Kidney glomerular epithelial cell (primary cell): ENCODE data around the gene COL6A2.
"Not testable (repeated sequence)": the region's sequence is repeated elsewhere in the genome, so short reads cannot be mapped to it uniquely, and the experiment has no call there.

Experiments used
- DNase-seq: peaks from one replicate; lab custom pipeline; 2025; lab: John Stamatoyannopoulos, UW

The COL6A2 gene

DNA sequence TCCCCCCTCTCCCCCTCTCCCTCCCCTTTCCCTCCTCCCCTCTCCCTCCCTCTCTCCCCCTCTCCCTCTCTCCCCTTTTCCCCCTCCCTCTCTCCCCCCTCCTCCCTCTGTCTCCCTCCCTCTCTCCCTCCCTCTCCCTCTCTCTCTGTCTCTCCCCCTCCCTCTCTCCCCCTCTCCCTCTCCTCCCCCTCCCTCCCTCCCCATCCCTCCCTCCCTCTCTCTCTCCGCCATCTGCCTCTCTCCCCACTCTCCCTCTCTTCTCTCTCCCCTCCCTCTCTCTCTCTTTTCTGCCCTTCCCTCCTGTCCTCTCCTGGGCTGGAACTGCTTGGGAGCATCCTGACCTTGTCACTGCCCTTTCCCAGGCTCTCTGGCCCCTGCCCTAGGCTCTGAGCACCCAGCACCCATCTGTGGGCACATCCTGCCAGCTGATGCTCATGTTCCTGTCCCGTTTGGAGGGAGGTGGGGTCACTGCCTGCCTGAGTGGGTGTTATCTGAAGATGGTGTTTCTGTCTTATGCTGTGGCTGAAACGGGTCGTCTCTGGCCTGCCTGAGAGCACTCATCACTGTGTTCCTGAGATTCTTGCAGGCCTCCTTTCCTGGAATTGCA is 46.7 kb downstream of the COL6A2 start:
- no peak for DNase-seq

DNA sequence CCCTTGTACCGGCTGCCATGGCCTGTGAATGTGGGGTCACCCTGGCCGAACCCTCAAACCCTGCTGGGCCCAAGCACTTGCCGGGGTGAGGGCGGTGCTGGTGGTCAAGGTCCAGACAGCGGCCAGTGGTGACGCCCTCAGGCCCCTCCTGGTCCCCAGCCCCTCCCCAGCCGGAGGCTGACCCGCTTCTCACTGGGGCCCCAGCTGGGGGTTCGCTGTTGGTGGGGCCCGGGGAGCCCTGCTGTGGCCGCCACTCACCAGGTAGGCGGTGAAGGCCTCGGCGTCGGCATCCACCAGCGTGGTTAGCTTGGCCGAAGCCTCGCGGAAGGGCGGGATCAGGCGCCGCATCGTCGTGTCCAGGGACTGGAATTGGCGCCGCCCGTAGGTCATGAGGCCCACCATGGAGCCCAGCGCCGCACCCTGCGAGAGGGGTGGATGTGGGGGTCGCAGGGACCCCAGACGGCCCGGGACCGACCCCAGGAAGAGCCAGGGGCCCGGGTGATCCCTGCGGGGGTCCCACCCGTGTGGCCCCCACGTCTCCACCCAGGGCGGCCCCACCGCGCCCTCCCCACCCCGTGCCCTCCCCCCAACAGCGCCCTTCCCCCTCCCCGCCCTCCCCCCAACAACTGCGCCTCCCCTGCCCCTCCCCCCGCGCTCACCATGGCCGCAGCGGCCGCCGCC is 47.4 kb downstream of the COL6A2 start:
- no peak for DNase-seq

DNA sequence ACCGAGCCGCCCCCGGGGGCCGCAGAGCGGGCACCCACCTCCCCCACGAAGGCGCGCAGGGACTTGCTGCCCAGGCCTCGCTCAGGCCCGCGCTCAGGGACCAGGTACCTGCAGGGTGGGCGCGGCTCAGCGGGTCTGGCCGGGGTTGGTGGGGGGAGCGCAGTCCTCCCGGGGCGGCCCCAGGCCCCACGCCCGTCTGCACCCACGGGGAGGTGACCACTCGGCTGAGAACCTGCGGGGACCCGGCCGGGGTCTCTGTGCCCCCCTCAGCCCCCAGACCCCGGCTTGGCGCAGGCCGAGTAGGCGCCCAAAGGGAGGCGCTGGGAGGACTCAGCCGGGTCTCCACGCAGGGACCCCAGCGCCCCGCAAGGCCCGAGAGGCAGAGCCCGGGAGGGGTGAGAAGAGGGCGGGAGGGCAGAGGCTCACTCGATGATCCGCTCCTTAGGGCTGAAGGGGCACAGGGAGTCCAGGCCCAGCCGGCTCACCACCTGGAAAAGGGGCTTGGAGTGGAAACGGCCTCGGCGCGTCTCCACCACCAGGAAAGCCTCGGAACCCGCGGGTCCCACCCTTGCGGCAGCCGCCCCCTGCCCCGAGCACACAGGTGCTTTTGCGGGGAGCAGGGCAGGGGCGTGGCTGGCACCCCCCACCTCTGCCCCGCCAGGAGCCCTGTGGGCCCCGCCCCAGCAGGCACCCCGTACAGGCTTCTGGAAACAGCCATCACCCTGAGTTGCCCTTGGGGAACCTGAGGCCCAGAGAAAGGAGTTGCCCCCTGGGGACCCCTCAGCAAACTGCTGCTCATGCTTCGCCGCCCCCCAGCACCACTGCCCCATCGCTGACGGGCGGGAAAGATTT is 48.2 kb downstream of the COL6A2 start:
- no peak for DNase-seq

DNA sequence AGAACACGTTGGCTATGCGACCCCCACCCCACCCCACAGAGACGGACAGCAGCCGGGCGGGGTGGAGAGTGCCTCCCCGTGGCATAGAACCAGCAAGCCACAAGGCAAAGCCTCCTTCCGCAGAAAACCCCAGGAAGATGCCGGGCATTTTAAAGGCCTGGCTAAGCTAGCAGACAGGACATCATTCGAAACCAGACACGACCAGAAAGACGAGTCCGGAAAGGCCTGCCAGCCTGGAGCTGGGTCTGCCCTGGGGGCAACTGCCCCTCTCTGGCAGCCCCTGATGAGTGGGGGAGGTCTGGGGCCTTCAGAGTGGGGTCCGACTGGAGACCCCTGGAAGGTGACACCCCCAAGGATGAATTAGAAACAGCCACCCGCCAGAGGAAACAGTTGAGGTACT is 48.9 kb downstream of the COL6A2 start:
- no peak for DNase-seq

DNA sequence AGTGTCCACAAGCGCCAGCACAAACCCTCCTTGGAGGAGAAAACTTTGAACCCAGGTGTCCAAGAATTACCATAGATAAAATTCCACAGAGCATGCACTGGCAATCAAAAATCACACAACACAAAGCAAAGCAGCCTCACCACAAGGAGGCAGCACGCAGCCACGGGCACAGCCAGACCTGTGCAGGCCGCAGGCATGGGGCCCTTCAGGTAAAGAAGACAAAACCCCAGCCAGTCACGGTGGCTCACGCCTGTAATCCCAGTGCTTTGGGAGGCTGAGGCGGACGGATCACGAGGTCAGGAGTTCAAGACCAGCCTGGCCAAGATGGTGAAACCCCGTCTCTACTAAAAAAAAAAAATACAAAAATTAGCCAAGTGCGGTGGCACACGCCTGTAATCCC is 49.5 kb downstream of the COL6A2 start:
- DNase-seq: not testable (repeated sequence)

DNA sequence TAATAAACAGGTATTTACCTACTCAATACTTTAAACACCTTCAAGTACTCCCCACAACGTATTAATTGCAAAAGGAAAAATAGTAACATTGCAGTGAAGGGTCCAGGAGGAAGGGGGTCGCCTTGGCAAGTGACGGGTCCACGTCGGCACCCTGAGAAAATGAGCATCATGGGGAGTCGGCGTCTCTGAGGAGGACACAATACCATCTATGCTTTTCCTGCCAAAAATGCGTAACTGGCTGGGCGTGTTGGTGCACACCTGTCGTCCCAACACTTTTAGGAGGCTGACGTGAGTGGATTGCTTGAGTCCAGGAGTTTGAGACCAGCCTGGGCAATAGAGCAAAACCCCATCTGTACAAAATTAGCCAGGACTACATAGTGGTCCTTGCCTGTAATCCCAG is 50.2 kb downstream of the COL6A2 start:
- DNase-seq: no peak

DNA sequence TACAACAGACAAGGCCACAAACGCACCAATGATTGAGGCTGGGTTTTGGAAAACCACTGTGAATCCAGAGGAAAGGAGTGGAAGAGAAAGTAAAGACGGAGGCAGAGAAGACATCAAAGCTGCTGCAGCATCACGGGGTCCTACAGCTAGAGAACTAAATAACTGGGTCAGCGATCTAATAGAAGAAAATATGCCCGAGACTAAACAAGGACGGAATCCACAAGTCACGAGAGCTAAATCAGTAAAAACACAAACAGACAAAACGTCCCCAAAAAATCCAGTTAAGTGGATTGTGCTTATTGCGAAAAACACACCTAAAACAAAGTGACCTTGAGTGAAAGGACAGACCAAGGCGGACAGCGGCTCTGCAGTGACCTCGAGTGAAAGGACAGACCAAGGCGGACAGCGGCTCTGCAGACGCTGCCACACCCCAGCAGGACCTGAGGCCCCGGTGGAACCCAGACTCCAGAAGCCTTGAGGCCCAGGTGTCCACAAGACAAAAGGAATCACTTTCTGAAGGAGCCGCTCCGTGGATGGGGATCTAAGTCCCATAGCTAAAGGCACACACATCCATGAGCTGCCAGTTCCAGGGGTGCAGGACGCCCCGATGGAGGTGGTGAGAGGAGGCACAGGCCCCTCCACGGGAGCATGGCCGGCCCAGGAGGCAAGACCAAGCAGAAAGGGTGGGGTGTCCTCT is 51.4 kb downstream of the COL6A2 start:
- no peak for DNase-seq

DNA sequence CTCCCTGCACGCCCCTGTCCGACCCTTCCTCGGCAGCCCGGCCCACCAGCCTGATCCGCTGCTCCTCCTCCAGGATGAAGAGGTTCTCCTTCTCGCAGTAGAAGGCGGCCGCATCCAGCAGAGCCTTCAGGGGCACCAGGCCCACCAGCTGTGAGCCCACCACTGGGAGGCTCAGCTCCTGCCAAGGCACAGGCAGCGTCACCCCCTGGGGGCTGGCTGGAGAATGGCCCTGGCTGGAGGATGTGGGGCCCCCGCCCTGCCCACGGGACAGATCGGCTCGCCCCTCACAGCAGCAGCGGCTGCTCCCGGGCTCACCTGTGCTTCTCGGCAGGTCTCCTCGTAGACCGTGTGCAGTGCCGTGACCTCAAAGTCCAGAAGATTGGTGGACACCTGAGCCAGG is 52.2 kb downstream of the COL6A2 start:
- no peak for DNase-seq

DNA sequence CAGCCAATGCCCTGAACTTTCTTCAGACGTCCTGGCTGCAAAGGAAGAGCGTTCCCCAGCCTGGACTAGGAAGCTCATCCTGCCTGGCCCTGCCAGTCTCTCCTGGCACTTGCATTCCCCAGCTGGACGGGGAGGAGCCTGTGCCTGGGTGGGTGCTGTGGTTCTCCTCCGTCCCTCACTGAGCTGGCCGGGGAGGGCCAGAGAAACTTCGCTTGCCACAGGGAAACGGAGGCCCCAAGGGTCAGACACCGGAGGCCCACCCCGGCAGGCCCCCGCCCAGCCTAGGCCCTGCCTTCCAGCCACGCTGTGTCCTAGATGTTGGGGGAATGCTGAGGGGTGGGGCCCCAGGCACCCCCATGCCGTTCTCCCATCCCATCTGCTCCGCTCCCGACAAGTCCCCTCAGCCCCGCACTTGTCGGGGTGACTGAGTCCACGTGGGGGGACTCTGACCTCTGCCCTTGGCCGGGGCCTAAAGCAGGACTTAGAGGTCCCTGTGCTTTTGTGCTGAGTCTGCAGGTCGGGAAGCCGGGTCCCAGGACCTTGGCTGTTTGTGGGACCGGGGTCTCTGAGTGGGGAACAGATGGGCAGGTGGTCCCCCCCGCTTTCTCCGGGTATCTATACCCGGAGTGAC is 52.7 kb downstream of the COL6A2 start:
- DNase-seq: no peak

DNA sequence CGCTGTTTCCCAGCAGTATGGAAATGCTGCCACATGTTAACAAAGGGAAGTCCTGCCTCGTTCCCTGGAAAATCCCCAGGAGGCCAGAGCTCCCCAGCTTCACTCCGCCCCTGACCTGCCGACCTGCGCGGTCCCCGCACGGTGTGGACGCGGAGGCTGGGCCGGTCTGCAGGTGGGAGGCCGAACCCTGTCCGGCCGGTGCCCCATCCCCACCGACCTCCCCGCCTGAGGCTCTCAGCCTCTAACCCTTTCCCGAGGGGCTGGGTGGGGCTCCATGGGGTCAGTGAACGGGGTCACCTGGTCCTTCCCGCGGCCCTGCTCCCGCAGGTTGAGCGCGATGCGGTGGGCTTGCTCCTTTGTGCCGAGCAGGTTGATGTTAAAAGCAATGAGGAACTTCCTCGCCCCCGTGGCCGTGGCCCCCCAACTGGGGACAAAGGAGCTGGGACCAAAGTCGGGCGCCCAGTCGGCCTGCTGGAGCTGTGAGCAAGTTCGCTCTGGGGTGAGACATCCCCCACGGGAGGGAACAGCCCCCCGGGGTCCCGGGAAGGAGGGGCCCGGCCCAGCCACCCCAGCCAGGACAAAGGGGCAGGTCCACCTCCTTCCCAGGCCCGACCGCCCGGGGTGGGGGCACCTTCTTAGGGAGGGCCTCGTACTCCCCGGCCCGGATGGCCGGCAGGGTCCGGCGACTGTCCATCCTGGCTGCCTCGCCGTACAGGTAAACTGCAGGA is 53.5 kb downstream of the COL6A2 start:
- no peak for DNase-seq

DNA sequence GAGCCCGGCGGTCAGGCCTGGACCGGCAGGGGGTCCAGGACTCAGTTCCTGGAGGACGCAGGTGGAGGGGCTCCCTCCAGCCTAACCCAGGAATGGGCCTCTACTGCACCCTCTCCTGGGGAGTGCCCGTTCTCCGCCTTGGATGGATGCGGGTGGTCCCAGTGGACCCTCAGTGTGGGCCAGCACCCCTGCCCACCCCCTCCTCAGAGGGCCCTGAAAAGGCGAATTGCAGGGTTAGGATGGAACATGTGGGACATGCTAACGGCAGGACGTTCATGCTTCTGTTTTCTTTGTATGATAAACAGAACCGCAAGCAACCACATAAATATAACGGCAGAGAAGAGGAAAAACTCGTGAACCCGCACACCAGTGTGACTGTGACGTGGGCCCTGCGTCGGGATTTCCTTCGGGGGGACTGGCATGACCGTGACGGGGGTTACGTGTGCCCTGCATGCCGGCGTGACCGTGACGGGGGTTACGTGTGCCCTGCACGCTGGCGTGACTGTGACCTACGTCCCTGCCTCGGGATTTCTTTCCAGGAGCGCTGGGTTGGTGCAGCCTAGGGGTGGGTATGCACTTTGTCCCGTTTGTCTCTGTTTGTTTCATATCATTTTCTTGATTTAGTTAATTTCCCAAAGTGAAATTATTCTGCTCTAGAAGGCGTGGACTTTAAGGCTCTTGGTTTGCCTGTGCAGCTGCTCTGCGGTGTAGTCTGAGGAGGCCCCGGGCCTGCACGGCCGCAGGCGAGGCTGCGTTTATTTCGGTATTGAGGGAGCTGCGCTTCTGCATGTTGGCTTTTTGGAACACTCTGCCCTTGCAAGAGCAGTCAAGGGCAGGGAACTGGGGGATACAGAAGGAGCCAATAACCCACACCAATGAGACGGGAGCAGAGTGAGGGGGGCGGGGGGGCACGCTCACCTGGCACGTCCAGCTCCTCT is 54.3 kb downstream of the COL6A2 start:
- DNase-seq: no peak

DNA sequence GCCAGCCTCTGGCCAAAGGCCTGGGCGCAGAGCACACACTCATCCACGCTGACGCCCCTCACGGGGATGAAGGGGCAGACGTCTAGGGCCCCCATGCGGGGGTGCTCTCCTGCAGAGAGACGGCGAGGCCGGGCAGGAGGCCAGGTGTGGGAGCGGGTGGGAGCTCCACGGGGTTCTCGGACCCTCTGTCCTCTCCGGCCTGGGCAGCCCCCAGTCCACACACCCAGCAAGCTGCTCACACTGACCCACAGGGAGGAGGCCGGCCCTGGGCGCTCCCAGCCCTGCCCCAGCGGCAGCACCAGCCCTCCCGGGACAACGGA is 55.0 kb downstream of the COL6A2 start:
- no peak for DNase-seq

DNA sequence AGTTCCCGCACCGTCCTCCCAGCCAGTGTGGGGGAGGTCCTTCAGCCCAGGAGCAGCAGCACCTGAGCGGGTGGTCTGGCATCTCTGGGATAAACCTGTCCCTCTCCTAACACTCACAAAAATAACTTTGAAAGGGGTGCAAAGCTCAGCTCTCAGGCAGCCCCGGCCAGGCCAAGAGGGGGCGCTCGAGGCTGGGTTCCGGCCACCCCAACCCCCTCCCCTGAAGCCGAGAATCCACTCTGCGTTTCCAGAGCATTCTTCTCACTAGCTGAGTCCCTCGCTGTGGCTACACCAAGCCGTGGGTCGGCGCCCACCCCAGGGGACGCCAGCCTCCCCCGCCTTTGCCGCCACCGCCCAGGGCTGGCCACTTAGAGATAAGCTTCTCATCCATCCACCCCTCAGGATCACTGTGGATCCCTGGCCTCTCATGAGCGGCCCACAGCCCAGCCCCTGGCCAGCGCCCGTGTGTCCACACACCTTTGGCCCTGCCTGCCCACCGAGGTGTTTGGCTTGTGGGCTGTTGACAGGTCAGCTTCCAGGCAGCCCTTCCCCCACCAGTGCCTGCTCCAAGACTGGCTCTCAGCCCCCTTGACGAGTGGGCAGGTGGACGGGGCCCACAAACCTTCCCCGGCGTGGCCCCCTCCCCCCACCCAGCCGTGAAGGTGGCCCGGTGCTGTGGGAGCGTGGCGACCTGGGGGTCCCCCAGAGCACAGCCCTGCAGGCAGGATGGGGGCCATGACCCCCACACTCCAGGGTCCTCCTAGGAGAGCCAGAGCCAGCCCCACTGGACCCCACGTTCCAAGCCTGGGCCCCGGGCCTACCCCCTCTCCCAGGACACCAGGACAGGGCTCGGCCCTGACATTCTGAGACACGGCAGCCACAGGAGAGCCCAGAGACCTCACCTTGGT is 55.6 kb downstream of the COL6A2 start:
- DNase-seq: no peak

DNA sequence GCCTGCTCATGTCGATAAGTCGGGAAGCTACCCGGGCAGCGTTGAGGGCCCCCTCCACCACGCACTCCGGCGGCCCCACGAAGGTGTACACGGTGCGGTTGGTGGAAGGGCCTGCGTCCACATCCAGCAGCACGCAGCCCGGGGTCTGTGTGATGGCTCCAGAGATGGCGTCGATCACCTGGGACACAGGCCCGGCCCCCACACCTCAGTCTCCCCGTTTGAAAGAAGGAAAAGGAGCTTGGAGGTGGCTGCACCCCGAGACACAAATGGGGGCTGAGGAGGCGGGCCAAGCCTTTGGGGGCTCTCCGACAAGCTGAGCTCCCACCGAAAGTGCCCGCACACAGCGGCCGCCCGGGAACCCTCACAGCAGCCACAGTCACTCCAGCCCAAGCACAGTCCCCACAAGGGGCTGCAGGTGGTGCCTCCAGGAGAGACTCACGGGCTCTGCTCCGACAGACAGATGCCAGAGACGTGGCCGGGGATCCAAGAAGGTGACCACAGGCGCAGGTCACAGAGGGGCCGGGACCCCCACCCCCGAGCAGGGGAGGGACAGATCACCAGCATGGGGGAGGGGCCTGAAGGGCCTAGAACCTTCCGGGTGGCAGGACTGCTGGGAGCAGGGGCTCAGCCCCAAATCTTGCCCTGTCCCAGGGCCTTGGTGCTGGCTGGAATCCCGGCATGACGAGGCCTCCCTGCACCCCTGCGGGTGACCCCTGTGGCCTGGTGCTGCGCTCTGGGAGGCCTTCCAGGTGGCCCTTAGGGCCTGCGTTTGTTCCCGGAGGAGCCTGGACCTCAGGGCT is 56.4 kb downstream of the COL6A2 start:
- DNase-seq: no peak

DNA sequence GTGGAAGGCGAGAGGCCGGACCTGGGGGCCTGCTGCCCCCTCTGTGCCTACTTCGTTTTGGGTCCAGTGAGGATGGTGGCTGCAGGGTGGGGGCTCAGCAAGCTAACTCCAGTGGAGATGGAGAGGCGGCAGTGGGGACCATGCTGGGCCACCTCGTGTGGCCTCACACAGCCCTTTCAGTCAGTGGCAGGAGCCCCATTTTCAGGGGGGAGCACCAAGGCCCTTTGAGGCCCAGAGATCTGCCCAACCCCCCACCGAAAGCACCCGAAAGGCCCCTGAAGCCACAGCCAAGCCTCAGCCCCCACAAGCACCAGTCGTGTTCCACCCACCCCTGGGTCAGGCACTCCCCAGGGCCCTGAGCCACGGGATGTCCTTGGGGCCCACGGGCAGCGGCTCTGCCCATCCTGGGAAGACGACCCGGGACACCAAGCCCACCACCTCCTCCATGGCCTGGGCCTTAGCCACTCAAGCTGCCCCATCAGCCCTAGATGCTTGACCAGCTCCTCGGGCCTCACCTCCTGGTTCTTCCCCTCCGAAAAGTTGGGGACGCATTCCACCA is 57.1 kb downstream of the COL6A2 start:
- DNase-seq: no peak

DNA sequence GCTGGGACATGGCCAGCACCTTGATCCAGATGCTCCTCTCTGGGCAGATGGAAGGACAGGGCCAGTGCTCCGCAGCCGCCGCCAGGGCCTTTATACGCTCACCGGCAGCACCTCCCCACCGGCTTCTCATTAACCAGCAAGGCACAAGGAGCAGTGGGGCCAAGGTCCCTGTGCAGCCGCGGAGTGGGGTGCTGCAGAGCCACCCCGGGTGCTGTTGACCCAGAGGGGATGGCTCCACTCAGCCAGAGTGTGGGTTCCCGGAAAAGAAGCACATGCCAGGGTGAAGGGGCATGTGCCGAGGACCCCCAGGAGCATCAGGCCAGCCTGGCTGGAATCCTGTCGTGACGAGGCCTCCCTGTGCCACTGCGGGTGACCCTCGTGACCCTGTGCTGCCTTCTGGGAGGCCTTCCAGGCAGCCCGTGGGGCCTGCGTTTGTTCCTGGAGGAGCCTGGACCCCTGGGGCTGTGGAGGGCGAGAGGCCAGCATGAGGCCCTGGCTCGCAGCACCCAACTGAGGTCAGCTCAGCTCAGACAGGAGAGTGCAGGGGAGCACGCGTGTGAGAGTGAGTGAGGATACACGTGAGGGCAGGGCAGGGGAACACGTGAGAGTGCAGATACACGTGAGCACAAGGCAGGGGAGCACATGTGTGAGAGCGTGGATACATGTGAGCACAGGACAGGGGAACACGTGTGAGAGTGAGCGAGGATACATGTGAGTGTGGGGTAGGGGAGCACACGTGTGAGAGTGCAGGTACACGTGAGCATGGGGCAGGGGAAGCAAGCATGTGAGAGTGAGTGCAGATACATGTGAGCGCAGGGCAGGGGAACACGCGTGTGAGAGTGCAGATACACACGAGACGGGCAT is 57.8 kb downstream of the COL6A2 start, which contains the start of gene FTCD:
FTCD (minus strand) TSS at position 66 of the 864 bp plus-strand sequence; CDS start at position 10, 56 bp downstream.
- no peak for DNase-seq

DNA sequence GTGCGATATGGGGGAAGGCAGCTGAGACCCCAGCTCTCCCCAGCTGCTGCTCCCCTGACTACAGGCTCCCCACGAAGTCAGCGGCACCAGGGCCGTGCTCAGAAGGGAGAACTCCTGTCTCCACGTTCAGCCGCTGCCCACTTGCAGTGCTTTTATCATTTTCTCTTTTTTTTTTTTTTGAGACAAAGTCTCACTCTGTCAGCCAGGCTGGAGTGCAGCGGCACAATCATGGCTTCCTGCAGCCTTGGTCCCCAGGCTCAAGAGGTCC is 58.4 kb downstream of the COL6A2 start:
- DNase-seq: no peak
